ENCODE measurements around the gene INCA1.
A peak's percentile ranks its signal among the peaks of the same experiment; 100 is the strongest.

The INCA1 gene

GRCh38 chr17:4956493-4957061 is 40.7 kb downstream of the INCA1 start:
- H3K79me2 ChIP-seq (ENCODE audit: control insufficient read depth, insufficient read depth, low read length, unreplicated experiment) = no peaks in the 10 kb centered on the region
- H3K27me3 ChIP-seq (ENCODE audit: insufficient read depth, low read length) = no peaks in the 10 kb centered on the region
- H2AFZ ChIP-seq (ENCODE audit: low read length, unreplicated experiment) = no peak overlapping the region
- H3K27ac ChIP-seq (ENCODE audit: low read depth, low read length) = no peak overlapping the region
- H3K4me3 ChIP-seq (ENCODE audit: low read depth, low read length) = no peak overlapping the region
- peaks cover 16% of the 10 kb centered on the region for H3K4me1 ChIP-seq (ENCODE audit: control insufficient read depth, insufficient read depth, low read length, unreplicated experiment)
- 0 out of 2 replicates have a peak, but pooled peaks cover 4% of the 10 kb centered on the region for H3K36me3 ChIP-seq (ENCODE audit: insufficient read depth, low read length)

GRCh38 chr17:4955091-4955490 is 42.2 kb downstream of the INCA1 start:
- 0 out of 2 replicates have a peak, but pooled peaks cover 4% of the 10 kb centered on the region for H3K36me3 ChIP-seq (ENCODE audit: insufficient read depth, low read length)
- peaks cover 24% of the 10 kb centered on the region for H3K4me1 ChIP-seq (ENCODE audit: control insufficient read depth, insufficient read depth, low read length, unreplicated experiment)
- no peak overlapping the region for H2AFZ ChIP-seq (ENCODE audit: low read length, unreplicated experiment)
- H3K27ac ChIP-seq (ENCODE audit: low read depth, low read length) = no peak overlapping the region
- no peak overlapping the region for H3K4me3 ChIP-seq (ENCODE audit: low read depth, low read length)
- no peaks in the 10 kb centered on the region for H3K79me2 ChIP-seq (ENCODE audit: control insufficient read depth, insufficient read depth, low read length, unreplicated experiment)
- no peaks in the 10 kb centered on the region for H3K27me3 ChIP-seq (ENCODE audit: insufficient read depth, low read length)

- Histone ChIP-seq H2AFZ (ENCODE audit: low read length, unreplicated experiment) (no peak overlapping the region), H3K4me3 (ENCODE audit: low read depth, low read length) (no peak overlapping the region), H3K79me2 (ENCODE audit: control insufficient read depth, insufficient read depth, low read length, unreplicated experiment) (no peaks in the 10 kb centered on the region), H3K27ac (ENCODE audit: low read depth, low read length) (peak overlapping the region; percentile 31), H3K27me3 (ENCODE audit: insufficient read depth, low read length) (no peaks in the 10 kb centered on the region), H3K36me3 (ENCODE audit: insufficient read depth, low read length) (no peaks in the 10 kb centered on the region), H3K4me1 (ENCODE audit: control insufficient read depth, insufficient read depth, low read length, unreplicated experiment) (peaks cover 24% of the 10 kb centered on the region)
Observed at GRCh38 chr17:4953451-4953961, 43.8 kb downstream of the INCA1 start.

GRCh38 chr17:4951486-4951885 is 45.8 kb downstream of the INCA1 start:
- no peak overlapping the region for H2AFZ ChIP-seq (ENCODE audit: low read length, unreplicated experiment)
- peaks cover 12% of the 10 kb centered on the region; the same call in 1 of the 2 replicates for H3K36me3 ChIP-seq (ENCODE audit: insufficient read depth, low read length)
- no peak overlapping the region for H3K27ac ChIP-seq (ENCODE audit: low read depth, low read length)

GRCh38 chr17:4950746-4951204 is 46.5 kb downstream of the INCA1 start, which contains the start of gene ENO3:
ENO3 (plus strand) TSS chr17:4951119; CDS start chr17:4951830, 711 bp downstream.
- H3K36me3 ChIP-seq (ENCODE audit: insufficient read depth, low read length) = peaks cover 16% of the 10 kb centered on the region; the same call in 1 of the 2 replicates
- H3K4me1 ChIP-seq (ENCODE audit: control insufficient read depth, insufficient read depth, low read length, unreplicated experiment) = peaks cover 30% of the 10 kb centered on the region
- peak within 1 kb of the TSS; percentile 42 for H2AFZ ChIP-seq (ENCODE audit: low read length, unreplicated experiment)
- H3K27me3 ChIP-seq (ENCODE audit: insufficient read depth, low read length) = no peaks in the 10 kb centered on the region
- H3K4me3 ChIP-seq (ENCODE audit: low read depth, low read length) = peak within 1 kb of the TSS; percentile 90
- peak within 1 kb of the TSS; percentile 94 for H3K27ac ChIP-seq (ENCODE audit: low read depth, low read length)
- H3K79me2 ChIP-seq (ENCODE audit: control insufficient read depth, insufficient read depth, low read length, unreplicated experiment) = peaks cover 26% of the 10 kb centered on the region

More at GRCh38 chr17:4951486-4951885, 45.8 kb downstream of the INCA1 start:
- Histone ChIP-seq H3K79me2 (ENCODE audit: control insufficient read depth, insufficient read depth, low read length, unreplicated experiment) (peaks cover 19% of the 10 kb centered on the region), H3K27me3 (ENCODE audit: insufficient read depth, low read length) (no peaks in the 10 kb centered on the region), H3K4me3 (ENCODE audit: low read depth, low read length) (no peak overlapping the region), H3K4me1 (ENCODE audit: control insufficient read depth, insufficient read depth, low read length, unreplicated experiment) (peaks cover 24% of the 10 kb centered on the region)

GRCh38 chr17:4950075-4950745 is 47.1 kb downstream of the INCA1 start:
- H2AFZ ChIP-seq (ENCODE audit: low read length, unreplicated experiment) = peak overlapping the region; percentile 42
- H3K4me1 ChIP-seq (ENCODE audit: control insufficient read depth, insufficient read depth, low read length, unreplicated experiment) = peaks cover 35% of the 10 kb centered on the region
- H3K79me2 ChIP-seq (ENCODE audit: control insufficient read depth, insufficient read depth, low read length, unreplicated experiment) = peaks cover 31% of the 10 kb centered on the region
- H3K27me3 ChIP-seq (ENCODE audit: insufficient read depth, low read length) = no peaks in the 10 kb centered on the region
- peak overlapping the region; percentile 90 for H3K4me3 ChIP-seq (ENCODE audit: low read depth, low read length)
- peaks cover 16% of the 10 kb centered on the region; the same call in 1 of the 2 replicates for H3K36me3 ChIP-seq (ENCODE audit: insufficient read depth, low read length)
- H3K27ac ChIP-seq (ENCODE audit: low read depth, low read length) = peak overlapping the region; percentile 94

- peak overlapping the region; percentile 77 for H2AFZ ChIP-seq (ENCODE audit: low read length, unreplicated experiment)
Observed at GRCh38 chr17:4949321-4950074, 47.8 kb downstream of the INCA1 start.

GRCh38 chr17:4948931-4949320 is 48.4 kb downstream of the INCA1 start:
- H3K79me2 ChIP-seq (ENCODE audit: control insufficient read depth, insufficient read depth, low read length, unreplicated experiment) = peaks cover 43% of the 10 kb centered on the region
- peaks cover 42% of the 10 kb centered on the region for H3K4me1 ChIP-seq (ENCODE audit: control insufficient read depth, insufficient read depth, low read length, unreplicated experiment)
- peak overlapping the region; percentile 94 for H3K27ac ChIP-seq (ENCODE audit: low read depth, low read length)
- H3K27me3 ChIP-seq (ENCODE audit: insufficient read depth, low read length) = no peaks in the 10 kb centered on the region
- H2AFZ ChIP-seq (ENCODE audit: low read length, unreplicated experiment) = peak overlapping the region; percentile 77
- peaks cover 16% of the 10 kb centered on the region; the same call in 1 of the 2 replicates for H3K36me3 ChIP-seq (ENCODE audit: insufficient read depth, low read length)
- H3K4me3 ChIP-seq (ENCODE audit: low read depth, low read length) = peak overlapping the region; percentile 90

More at GRCh38 chr17:4949321-4950074, 47.8 kb downstream of the INCA1 start:
- H3K27me3 ChIP-seq (ENCODE audit: insufficient read depth, low read length) = no peaks in the 10 kb centered on the region
- peak overlapping the region; percentile 90 for H3K4me3 ChIP-seq (ENCODE audit: low read depth, low read length)
- H3K4me1 ChIP-seq (ENCODE audit: control insufficient read depth, insufficient read depth, low read length, unreplicated experiment) = peaks cover 41% of the 10 kb centered on the region
- peak overlapping the region; percentile 94 for H3K27ac ChIP-seq (ENCODE audit: low read depth, low read length)
- peaks cover 37% of the 10 kb centered on the region for H3K79me2 ChIP-seq (ENCODE audit: control insufficient read depth, insufficient read depth, low read length, unreplicated experiment)
- peaks cover 16% of the 10 kb centered on the region; the same call in 1 of the 2 replicates for H3K36me3 ChIP-seq (ENCODE audit: insufficient read depth, low read length)

GRCh38 chr17:4948166-4948930 is 49.0 kb downstream of the INCA1 start, which contains the start of gene PFN1:
PFN1 (minus strand) TSS chr17:4948530; CDS start chr17:4948394, 136 bp downstream.
- Histone ChIP-seq H2AFZ (ENCODE audit: low read length, unreplicated experiment) (peak within 1 kb of the TSS; percentile 77), H3K4me3 (ENCODE audit: low read depth, low read length) (peak within 1 kb of the TSS; percentile 90), H3K27ac (ENCODE audit: low read depth, low read length) (peak within 1 kb of the TSS; percentile 94), H3K27me3 (ENCODE audit: insufficient read depth, low read length) (no peaks in the 10 kb centered on the region), H3K79me2 (ENCODE audit: control insufficient read depth, insufficient read depth, low read length, unreplicated experiment) (peaks cover 47% of the 10 kb centered on the region), H3K4me1 (ENCODE audit: control insufficient read depth, insufficient read depth, low read length, unreplicated experiment) (peaks cover 38% of the 10 kb centered on the region), H3K36me3 (ENCODE audit: insufficient read depth, low read length) (peaks cover 16% of the 10 kb centered on the region; the same call in 1 of the 2 replicates)
